GM12878 (cell line): Measurements from ENCODE around the gene BMP2K.

ENCODE experiments used
- BMI1 ChIP-seq: fragments of 450-650 bp; IDR thresholded peaks from 2 replicates; pipeline ENCODE4 v1.6.1; 2016; ENCODE audit warnings: mild to moderate bottlenecking, moderate library complexity, borderline replicate concordance
- CBX3 ChIP-seq: fragments of 200-600 bp; sonication (generic); IDR thresholded peaks from 2 replicates; pipeline ENCODE4 v1.6.1; 2016; ENCODE audit warnings: low read depth, borderline replicate concordance
- CHD2 ChIP-seq: IDR thresholded peaks from 2 replicates; pipeline ENCODE4 v1.6.1; 2011; ENCODE audit warnings: low read depth, low read length, improper control_type of control experiment, borderline replicate concordance
- CREB1 ChIP-seq: IDR thresholded peaks from 2 replicates; pipeline ENCODE4 v1.6.1; 2012; ENCODE audit warnings: low read depth, mild to moderate bottlenecking, inconsistent platforms
- ESRRA ChIP-seq: IDR thresholded peaks from 2 replicates; pipeline ENCODE4 v1.6.1; 2012; ENCODE audit warnings: mild to moderate bottlenecking, low read length, improper control_type of control experiment
- RAD21 ChIP-seq: IDR thresholded peaks from 2 replicates; pipeline ENCODE4 v1.6.1; 2011; ENCODE audit warnings: mild to moderate bottlenecking, low read depth, low read length, moderate library complexity; ENCODE audit not compliant: insufficient read depth
- RCOR1 ChIP-seq: conservative IDR thresholded peaks from 2 replicates; pipeline ENCODE4 v1.6.1; 2012; ENCODE audit warnings: low read depth, low read length, improper control_type of control experiment
- YY1 ChIP-seq: IDR thresholded peaks from 2 replicates; pipeline ENCODE4 v1.6.1; 2011; ENCODE audit warnings: low read depth, mild to moderate bottlenecking, low read length
- ZNF24 ChIP-seq: fragments of 450-650 bp; IDR thresholded peaks from 2 replicates; pipeline ENCODE4 v1.6.1; 2017; ENCODE audit warnings: antibody characterized with exemption, mild to moderate bottlenecking
- TF ChIP-seq, protein P1 (sequence below): fragments of 450-650 bp; IDR thresholded peaks from 2 replicates; pipeline ENCODE4 v1.6.1; 2017; ENCODE audit warnings: mild to moderate bottlenecking
- TF ChIP-seq, protein P2 (sequence below), 3 experiments: IDR thresholded peaks in 2 of 3; conservative IDR thresholded peaks in 1 of 3; 2 replicates each; pipeline ENCODE4 v1.5.1; 2011; ENCODE audit warnings: low read depth in 3 of 3, low read length in 3 of 3, mild to moderate bottlenecking in 3 of 3, control low read depth in 2 of 3, moderate library complexity in 2 of 3, inconsistent platforms in 1 of 3, mixed read lengths in 1 of 3; ENCODE audit not compliant: control insufficient read depth in 2 of 3, insufficient read depth in 1 of 3; ENCODE audit errors: extremely low read depth in 1 of 3

DNA sequence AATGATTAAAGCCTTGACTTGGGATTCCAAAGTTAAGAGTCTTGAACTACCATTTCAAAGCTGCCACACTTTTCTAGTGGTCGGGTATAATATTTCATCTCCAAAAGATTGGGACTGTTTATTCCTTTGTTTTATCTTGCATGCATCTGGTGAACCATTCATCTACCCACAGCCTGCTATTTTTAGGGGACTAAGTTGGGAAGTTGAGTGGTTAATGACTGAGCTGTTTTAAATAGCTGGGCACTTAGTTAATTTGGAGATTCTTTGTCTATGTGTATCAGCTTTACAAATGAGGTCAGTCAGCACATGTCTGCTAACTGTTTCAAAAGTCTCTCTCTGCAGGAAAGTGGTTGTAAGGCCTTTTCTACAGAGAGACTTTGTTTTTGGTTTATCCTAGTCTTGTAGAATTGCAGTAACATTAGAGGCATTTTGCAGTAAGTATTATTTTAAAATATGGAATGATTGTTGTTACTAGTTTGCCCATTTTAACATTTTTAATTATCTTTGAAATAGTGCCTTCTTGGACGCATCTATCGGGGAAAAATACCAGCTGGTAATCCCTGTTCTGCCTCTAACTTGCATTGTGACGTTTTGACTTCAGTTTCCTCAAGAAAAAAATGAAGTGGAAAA is 8.2 kb downstream of the BMP2K start:
- TF ChIP-seq CBX3: no peak
- no peak for TF ChIP-seq YY1
- TF ChIP-seq, protein P1, sequence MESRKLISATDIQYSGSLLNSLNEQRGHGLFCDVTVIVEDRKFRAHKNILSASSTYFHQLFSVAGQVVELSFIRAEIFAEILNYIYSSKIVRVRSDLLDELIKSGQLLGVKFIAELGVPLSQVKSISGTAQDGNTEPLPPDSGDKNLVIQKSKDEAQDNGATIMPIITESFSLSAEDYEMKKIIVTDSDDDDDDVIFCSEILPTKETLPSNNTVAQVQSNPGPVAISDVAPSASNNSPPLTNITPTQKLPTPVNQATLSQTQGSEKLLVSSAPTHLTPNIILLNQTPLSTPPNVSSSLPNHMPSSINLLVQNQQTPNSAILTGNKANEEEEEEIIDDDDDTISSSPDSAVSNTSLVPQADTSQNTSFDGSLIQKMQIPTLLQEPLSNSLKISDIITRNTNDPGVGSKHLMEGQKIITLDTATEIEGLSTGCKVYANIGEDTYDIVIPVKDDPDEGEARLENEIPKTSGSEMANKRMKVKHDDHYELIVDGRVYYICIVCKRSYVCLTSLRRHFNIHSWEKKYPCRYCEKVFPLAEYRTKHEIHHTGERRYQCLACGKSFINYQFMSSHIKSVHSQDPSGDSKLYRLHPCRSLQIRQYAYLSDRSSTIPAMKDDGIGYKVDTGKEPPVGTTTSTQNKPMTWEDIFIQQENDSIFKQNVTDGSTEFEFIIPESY: no peak
- TF ChIP-seq RAD21: no peak
- no peak for TF ChIP-seq ESRRA
- TF ChIP-seq, protein P2, sequence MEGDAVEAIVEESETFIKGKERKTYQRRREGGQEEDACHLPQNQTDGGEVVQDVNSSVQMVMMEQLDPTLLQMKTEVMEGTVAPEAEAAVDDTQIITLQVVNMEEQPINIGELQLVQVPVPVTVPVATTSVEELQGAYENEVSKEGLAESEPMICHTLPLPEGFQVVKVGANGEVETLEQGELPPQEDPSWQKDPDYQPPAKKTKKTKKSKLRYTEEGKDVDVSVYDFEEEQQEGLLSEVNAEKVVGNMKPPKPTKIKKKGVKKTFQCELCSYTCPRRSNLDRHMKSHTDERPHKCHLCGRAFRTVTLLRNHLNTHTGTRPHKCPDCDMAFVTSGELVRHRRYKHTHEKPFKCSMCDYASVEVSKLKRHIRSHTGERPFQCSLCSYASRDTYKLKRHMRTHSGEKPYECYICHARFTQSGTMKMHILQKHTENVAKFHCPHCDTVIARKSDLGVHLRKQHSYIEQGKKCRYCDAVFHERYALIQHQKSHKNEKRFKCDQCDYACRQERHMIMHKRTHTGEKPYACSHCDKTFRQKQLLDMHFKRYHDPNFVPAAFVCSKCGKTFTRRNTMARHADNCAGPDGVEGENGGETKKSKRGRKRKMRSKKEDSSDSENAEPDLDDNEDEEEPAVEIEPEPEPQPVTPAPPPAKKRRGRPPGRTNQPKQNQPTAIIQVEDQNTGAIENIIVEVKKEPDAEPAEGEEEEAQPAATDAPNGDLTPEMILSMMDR (IDR thresholded peaks at IDR 0.05 in 2 of 3, conservative IDR thresholded peaks at IDR 0.05 in 1 of 3; ENCODE audit: control insufficient read depth in 2 of 3, extremely low read depth in 1 of 3, insufficient read depth in 1 of 3, low read depth in 3 of 3, low read length in 3 of 3): no peak
- TF ChIP-seq BMI1: no peak
- TF ChIP-seq CREB1: no peak
- no peak for TF ChIP-seq ZNF24
- no peak for TF ChIP-seq CHD2
- no peak for TF ChIP-seq RCOR1
